SU-DHL-6 (cell line): ENCODE data around the gene SLC30A7.

Experiments used
- H2AFZ ChIP-seq: fragments of 200-600 bp; sonication (generic); 2 replicates; pipeline ENCODE4 v1.6.1; 2014; ENCODE audit warnings: low read depth, mild to moderate bottlenecking, moderate library complexity, mixed read lengths, antibody characterized with exemption, low read length; ENCODE audit not compliant: severe bottlenecking
- H3F3A ChIP-seq: fragments of 200-600 bp; shearing (Covaris generic); 2 replicates; pipeline ENCODE4 v1.6.0; 2016; ENCODE audit warnings: antibody characterized with exemption, mild to moderate bottlenecking; ENCODE audit not compliant: insufficient read depth
- H3K27ac ChIP-seq: fragments of 200-600 bp; sonication (generic); 2 replicates; pipeline ENCODE4 v1.5.1; 2016; ENCODE audit warnings: low read depth, mild to moderate bottlenecking, low read length, moderate library complexity, mixed read lengths
- H3K27me3 ChIP-seq: fragments of 200-600 bp; sonication (generic), shearing (Covaris generic); 2 replicates; pipeline ENCODE4 v1.6.0; 2014; ENCODE audit warnings: mild to moderate bottlenecking, low read length
- H3K36me3 ChIP-seq: fragments of 200-600 bp; sonication (generic); 2 replicates; pipeline ENCODE4 v1.6.1; 2014; ENCODE audit warnings: mild to moderate bottlenecking, low read length, mixed read lengths
- H3K4me2 ChIP-seq: fragments of 300-600, 200-600 bp; shearing (Covaris generic), sonication (generic); 2 replicates; pipeline ENCODE4 v1.6.0; 2014; ENCODE audit warnings: low read length, low read depth, mild to moderate bottlenecking; ENCODE audit not compliant: poor library complexity, severe bottlenecking
- H3K4me3 ChIP-seq: fragments of 200-600 bp; sonication (generic); 2 replicates; pipeline ENCODE4 v1.5.1; 2014; ENCODE audit warnings: antibody characterized with exemption, low read length, mild to moderate bottlenecking, mixed read lengths; ENCODE audit not compliant: insufficient read depth, poor library complexity, severe bottlenecking
- H3K79me2 ChIP-seq: fragments of 200-600 bp; sonication (generic); 2 replicates; pipeline ENCODE4 v1.6.1; 2014; ENCODE audit warnings: mild to moderate bottlenecking, low read length, moderate library complexity; ENCODE audit not compliant: insufficient read depth
- H3K9ac ChIP-seq: fragments of 200-600 bp; sonication (generic); 2 replicates; pipeline ENCODE4 v1.7.0; 2014; ENCODE audit warnings: mild to moderate bottlenecking, low read length
- H3K9me2 ChIP-seq: fragments of 200-600 bp; sonication (generic); replicated peaks from 2 replicates; pipeline ENCODE4 v1.6.1; 2014; ENCODE audit warnings: low read length; ENCODE audit not compliant: insufficient read depth
- H3K9me3 ChIP-seq: fragments of 200-600 bp; sonication (generic); 2 replicates; pipeline ENCODE4 v1.6.1; 2014; ENCODE audit warnings: low read length, mixed read lengths; ENCODE audit not compliant: insufficient read depth
- H4K20me1 ChIP-seq: fragments of 200-600 bp; sonication (generic); 2 replicates; pipeline ENCODE4 v1.6.1; 2014; ENCODE audit warnings: low read depth, mild to moderate bottlenecking, antibody characterized with exemption, low read length, moderate library complexity, mixed read lengths
- CTCF ChIP-seq: fragments of 200-600 bp; sonication (generic); IDR thresholded peaks from one replicate; pipeline ENCODE4 v1.5.1; 2017; ENCODE audit warnings: antibody characterized with exemption, mild to moderate bottlenecking, low read length, moderate library complexity; ENCODE audit not compliant: insufficient read depth, poor library complexity, severe bottlenecking
- EZH2phosphoT487 ChIP-seq: fragments of 200-600 bp; sonication (generic), shearing (Covaris generic); conservative IDR thresholded peaks from 2 replicates; pipeline ENCODE4 v1.6.1; 2018; ENCODE audit warnings: mild to moderate bottlenecking, antibody characterized with exemption, low read length, moderate library complexity, mixed read lengths

SLC30A7 gene

GRCh38 chr1:101003012-101003650 lies 107.2 kb downstream of the SLC30A7 start:
- TF ChIP-seq EZH2phosphoT487 (no peak), CTCF (no peak)
- Histone ChIP-seq H3K9ac (no peak overlapping the region), H3K27ac (no peak overlapping the region), H4K20me1 (no peaks in the 10 kb centered on the region), H3K27me3 (no peaks in the 10 kb centered on the region), H3K9me2 (no peaks in the 10 kb centered on the region), H3K4me2 (no peak overlapping the region), H3F3A (no peaks in the 10 kb centered on the region), H2AFZ (no peak overlapping the region), H3K36me3 (0 out of 2 replicates have a peak, but pooled peaks cover 2% of the 10 kb centered on the region), H3K4me3 (no peak overlapping the region), H3K79me2 (no peaks in the 10 kb centered on the region), H3K9me3 (no peaks in the 10 kb centered on the region)

GRCh38 chr1:101004061-101004460 lies 108.2 kb downstream of the SLC30A7 start:
- H3K9me3 ChIP-seq, result no peaks in the 10 kb centered on the region
- no peaks in the 10 kb centered on the region for H3K27me3 ChIP-seq
- no peak overlapping the region for H2AFZ ChIP-seq
- no peaks in the 10 kb centered on the region for H4K20me1 ChIP-seq
- H3K4me3 ChIP-seq, result no peak overlapping the region
- H3K36me3 ChIP-seq, result 0 out of 2 replicates have a peak, but pooled peaks cover 2% of the 10 kb centered on the region
- TF ChIP-seq CTCF (no peak), EZH2phosphoT487 (no peak)
- no peaks in the 10 kb centered on the region for H3F3A ChIP-seq
- no peak overlapping the region for H3K27ac ChIP-seq
- H3K79me2 ChIP-seq, result no peaks in the 10 kb centered on the region
- H3K9me2 ChIP-seq, result no peaks in the 10 kb centered on the region
- no peak overlapping the region for H3K4me2 ChIP-seq
- no peak overlapping the region for H3K9ac ChIP-seq

GRCh38 chr1:101004670-101005069 lies 108.8 kb downstream of the SLC30A7 start:
- Histone ChIP-seq H3K27ac (no peak overlapping the region), H3K4me3 (no peak overlapping the region), H3K4me2 (no peak overlapping the region), H3K9ac (no peak overlapping the region), H3K27me3 (no peaks in the 10 kb centered on the region), H3K79me2 (no peaks in the 10 kb centered on the region), H3K9me3 (no peaks in the 10 kb centered on the region), H3F3A (no peaks in the 10 kb centered on the region), H3K36me3 (0 out of 2 replicates have a peak, but pooled peaks cover 2% of the 10 kb centered on the region), H2AFZ (no peak overlapping the region), H4K20me1 (no peaks in the 10 kb centered on the region), H3K9me2 (no peaks in the 10 kb centered on the region)
- no peak for TF ChIP-seq EZH2phosphoT487
- TF ChIP-seq CTCF, result no peak
